ENCODE data around the gene SYNJ1. TPM values are rescaled to one million over a fixed set of nuclear protein-coding genes. Genes with fewer than 3 reads are reported as not detected.

Gene SYNJ1
- total RNA-seq, 1 experiment from 2014 or later = 10.2 TPM

DNA sequence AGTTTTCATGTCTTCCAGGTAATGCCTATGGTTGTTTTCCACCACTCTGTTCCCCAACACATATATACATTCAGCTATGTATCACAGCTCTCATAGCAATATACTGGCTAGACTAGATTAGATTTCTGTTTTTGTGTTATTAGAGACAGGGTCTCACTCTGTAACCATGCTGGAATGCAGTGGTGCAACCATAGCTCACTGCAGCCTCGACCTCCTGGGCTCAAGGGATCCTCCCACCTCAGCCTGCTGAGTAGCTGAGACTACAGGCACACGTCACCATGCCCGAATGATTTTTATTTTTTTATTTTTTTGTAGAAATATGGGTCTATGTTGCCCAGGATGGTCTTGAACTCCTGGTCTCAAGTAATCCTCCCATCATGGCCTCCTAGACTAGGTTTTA is 37.7 kb downstream of the SYNJ1 start:
- TF ChIP-seq, protein P1, sequence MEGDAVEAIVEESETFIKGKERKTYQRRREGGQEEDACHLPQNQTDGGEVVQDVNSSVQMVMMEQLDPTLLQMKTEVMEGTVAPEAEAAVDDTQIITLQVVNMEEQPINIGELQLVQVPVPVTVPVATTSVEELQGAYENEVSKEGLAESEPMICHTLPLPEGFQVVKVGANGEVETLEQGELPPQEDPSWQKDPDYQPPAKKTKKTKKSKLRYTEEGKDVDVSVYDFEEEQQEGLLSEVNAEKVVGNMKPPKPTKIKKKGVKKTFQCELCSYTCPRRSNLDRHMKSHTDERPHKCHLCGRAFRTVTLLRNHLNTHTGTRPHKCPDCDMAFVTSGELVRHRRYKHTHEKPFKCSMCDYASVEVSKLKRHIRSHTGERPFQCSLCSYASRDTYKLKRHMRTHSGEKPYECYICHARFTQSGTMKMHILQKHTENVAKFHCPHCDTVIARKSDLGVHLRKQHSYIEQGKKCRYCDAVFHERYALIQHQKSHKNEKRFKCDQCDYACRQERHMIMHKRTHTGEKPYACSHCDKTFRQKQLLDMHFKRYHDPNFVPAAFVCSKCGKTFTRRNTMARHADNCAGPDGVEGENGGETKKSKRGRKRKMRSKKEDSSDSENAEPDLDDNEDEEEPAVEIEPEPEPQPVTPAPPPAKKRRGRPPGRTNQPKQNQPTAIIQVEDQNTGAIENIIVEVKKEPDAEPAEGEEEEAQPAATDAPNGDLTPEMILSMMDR (IDR thresholded peaks at IDR 0.05; ENCODE audit: unreplicated experiment) = no peak
- H3K4me1 Mint-ChIP-seq (ENCODE audit: low read depth, unreplicated experiment) = no peaks in the 10 kb centered on the region
- CTCF ChIA-PET = no interaction called here
- H3K36me3 Mint-ChIP-seq (ENCODE audit: insufficient read depth, unreplicated experiment) = no peaks in the 10 kb centered on the region
- no peaks in the 10 kb centered on the region for H3K9me3 Mint-ChIP-seq (ENCODE audit: low read depth, unreplicated experiment)
- intact Hi-C loops (cut with micrococcal nuclease; ENCODE audit: unreplicated experiment) = no loop called here
- H3K27me3 Mint-ChIP-seq (ENCODE audit: unreplicated experiment) = no peaks in the 10 kb centered on the region
- no peak for DNase-seq
- no TSS peak for BruUV-seq (replicated peaks)
- no peak overlapping the region for H3K27ac Mint-ChIP-seq (ENCODE audit: unreplicated experiment)
- H3K4me3 Mint-ChIP-seq (ENCODE audit: low read depth, unreplicated experiment) = no peak overlapping the region

DNA sequence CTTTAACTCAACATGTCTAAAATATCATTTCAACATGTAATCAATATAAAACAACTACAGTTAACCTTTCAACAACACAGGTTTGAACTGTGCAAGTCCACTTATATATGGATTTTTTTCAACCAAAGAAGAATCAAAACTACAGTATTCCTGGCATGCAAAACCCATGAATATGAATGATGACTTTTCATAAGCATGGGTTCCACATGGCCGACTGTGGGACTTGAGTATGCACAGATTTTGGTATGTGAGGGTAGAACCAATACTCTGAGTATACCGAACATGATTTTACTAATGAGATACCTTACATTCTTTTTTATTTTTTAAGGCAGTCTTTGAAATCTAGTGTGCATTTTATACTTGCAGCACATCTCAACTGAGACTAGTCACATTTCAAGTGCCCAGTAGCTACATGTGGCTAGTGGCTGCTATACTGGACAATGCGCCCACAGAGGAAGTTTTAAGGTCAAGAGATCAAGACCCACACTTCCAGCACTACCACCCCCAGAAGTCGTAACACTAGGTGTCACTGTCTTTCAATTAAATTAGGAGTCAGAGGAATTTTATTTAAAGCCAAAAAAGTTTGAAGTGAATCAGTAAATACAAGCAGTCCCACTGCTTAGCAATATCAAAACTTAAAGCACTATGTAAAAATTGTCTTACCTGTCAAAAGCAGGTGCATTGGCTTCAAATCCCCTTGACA is 40.0 kb downstream of the SYNJ1 start:
- Mint-ChIP-seq H3K4me3 (ENCODE audit: low read depth, unreplicated experiment) (no peak overlapping the region), H3K9me3 (ENCODE audit: low read depth, unreplicated experiment) (no peaks in the 10 kb centered on the region), H3K27ac (ENCODE audit: unreplicated experiment) (no peak overlapping the region), H3K27me3 (ENCODE audit: unreplicated experiment) (no peaks in the 10 kb centered on the region), H3K36me3 (ENCODE audit: insufficient read depth, unreplicated experiment) (no peaks in the 10 kb centered on the region), H3K4me1 (ENCODE audit: low read depth, unreplicated experiment) (peaks cover 9% of the 10 kb centered on the region)
- TF ChIP-seq, protein P1 (IDR thresholded peaks at IDR 0.05; ENCODE audit: unreplicated experiment) = no peak
- BruUV-seq (replicated peaks) = no TSS peak
- CTCF ChIA-PET = no interaction called here
- intact Hi-C loops (cut with micrococcal nuclease; ENCODE audit: unreplicated experiment) = no loop called here
- DNase-seq = no peak

DNA sequence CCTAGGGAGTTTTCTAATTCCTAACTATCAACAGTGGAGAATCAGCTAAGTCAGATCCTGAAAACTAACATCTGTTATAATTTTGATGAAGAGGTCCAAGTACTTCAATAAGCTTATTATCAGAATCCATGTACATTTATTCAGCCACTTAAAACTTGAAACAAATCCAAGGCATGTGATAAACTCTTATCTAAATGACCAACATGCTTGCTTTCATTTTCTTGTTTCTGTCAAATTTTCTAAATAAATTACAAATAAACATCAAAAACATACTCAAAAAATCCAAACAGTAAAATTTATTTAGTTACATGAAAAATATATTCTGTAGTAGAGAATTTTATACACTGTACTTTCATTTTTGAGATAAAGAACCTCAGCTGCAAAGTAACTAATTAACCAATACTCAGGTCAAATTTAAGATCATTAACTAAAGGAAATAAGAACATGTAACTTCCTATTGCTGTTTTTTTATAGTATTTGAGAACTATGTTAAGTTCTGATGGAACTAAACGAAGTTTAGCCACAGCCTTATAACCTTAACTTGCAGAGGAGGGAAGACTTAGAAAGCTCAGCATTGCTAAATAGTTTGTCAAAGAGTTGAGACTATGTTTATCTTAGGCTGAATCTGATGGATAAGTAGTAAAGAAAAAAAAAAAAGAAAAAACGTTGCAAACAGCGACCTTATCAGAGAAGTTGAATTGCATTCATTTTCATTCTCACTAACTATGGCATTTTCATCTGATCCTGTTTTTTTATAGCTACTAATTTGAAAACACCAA is 44.9 kb downstream of the SYNJ1 start:
- intact Hi-C loops (cut with micrococcal nuclease; ENCODE audit: unreplicated experiment) = no loop called here
- CTCF ChIA-PET = interaction anchor here (0.9 kb wide), 1 partner anchor 18 kb away, joined by 4 read pairs; no protein-coding TSS in a partner anchor
- Mint-ChIP-seq H3K27me3 (ENCODE audit: unreplicated experiment) (no peaks in the 10 kb centered on the region), H3K4me3 (ENCODE audit: low read depth, unreplicated experiment) (peak overlapping the region; percentile 53), H3K4me1 (ENCODE audit: low read depth, unreplicated experiment) (peaks cover 9% of the 10 kb centered on the region), H3K9me3 (ENCODE audit: low read depth, unreplicated experiment) (no peaks in the 10 kb centered on the region), H3K36me3 (ENCODE audit: insufficient read depth, unreplicated experiment) (no peaks in the 10 kb centered on the region), H3K27ac (ENCODE audit: unreplicated experiment) (peak overlapping the region; percentile 86)
- BruUV-seq (replicated peaks) = no TSS peak
- TF ChIP-seq, protein P1 (IDR thresholded peaks at IDR 0.05; ENCODE audit: unreplicated experiment) = no peak
- DNase-seq = no peak

DNA sequence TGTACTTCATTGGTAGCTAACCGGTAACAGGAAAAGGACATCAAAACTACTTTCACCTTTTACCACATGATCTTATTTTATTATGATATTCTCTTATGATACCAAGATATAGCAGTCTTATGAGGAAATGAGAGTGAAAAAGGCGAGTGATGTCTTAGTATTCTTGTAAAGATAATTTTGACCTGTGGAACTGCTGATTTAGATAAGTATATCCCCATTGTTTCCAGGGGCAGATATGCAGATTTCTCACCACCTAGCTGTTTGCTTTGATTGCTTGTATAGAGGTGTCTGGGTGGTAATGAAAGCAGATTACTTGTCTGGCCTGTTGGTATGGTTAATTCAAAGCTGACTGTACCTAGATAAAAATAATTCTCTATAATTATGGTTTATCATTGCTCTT is 53.1 kb downstream of the SYNJ1 start:
- TF ChIP-seq, protein P1 (IDR thresholded peaks at IDR 0.05; ENCODE audit: unreplicated experiment) = no peak
- no TSS peak for BruUV-seq (replicated peaks)
- Mint-ChIP-seq H3K27me3 (ENCODE audit: unreplicated experiment) (no peaks in the 10 kb centered on the region), H3K4me1 (ENCODE audit: low read depth, unreplicated experiment) (no peaks in the 10 kb centered on the region), H3K27ac (ENCODE audit: unreplicated experiment) (no peak overlapping the region), H3K9me3 (ENCODE audit: low read depth, unreplicated experiment) (no peaks in the 10 kb centered on the region), H3K4me3 (ENCODE audit: low read depth, unreplicated experiment) (no peak overlapping the region), H3K36me3 (ENCODE audit: insufficient read depth, unreplicated experiment) (no peaks in the 10 kb centered on the region)
- no peak for DNase-seq
- intact Hi-C loops (cut with micrococcal nuclease; ENCODE audit: unreplicated experiment) = no loop called here
- CTCF ChIA-PET = no interaction called here
